Body of pancreas (tissue), 4 donors: ENCODE results near the gene EPHB1.

Source experiments
- CTCF ChIP-seq, 7 experiments: fragments of 450-650 bp in 4 of 7; fragments of 200-600 bp in 3 of 7; sonication (generic) in 3 of 7; IDR thresholded peaks; one replicate each; pipeline ENCODE4 v1.5.1; 2016 to 2019; ENCODE audit warnings: antibody characterized with exemption in 7 of 7
- POLR2A ChIP-seq, 3 donors: fragments of 450-650 bp; IDR thresholded peaks; one replicate each; pipeline ENCODE4 v1.6.1; 2016; ENCODE audit warnings: antibody characterized with exemption in 3 of 3, mild to moderate bottlenecking in 2 of 3

- TF ChIP-seq POLR2A (IDR thresholded peaks at IDR 0.05), result no peak
- TF ChIP-seq CTCF (IDR thresholded peaks at IDR 0.05), result no peak
These were observed 346.1 kb downstream of the EPHB1 start for GRCh38 chr3:135141160-135141559.
